ENCODE results near the gene MYL3. TPM values are rescaled to one million over a fixed set of nuclear protein-coding genes. Genes with fewer than 3 reads are reported as not detected.
"Not testable (repeated sequence)": the region's sequence is repeated elsewhere in the genome, so short reads cannot be mapped to it uniquely, and the experiment has no call there.

MYL3 gene
- total and polyA plus RNA-seq, 2 donors = 4.0 to 19.8 TPM

DNA sequence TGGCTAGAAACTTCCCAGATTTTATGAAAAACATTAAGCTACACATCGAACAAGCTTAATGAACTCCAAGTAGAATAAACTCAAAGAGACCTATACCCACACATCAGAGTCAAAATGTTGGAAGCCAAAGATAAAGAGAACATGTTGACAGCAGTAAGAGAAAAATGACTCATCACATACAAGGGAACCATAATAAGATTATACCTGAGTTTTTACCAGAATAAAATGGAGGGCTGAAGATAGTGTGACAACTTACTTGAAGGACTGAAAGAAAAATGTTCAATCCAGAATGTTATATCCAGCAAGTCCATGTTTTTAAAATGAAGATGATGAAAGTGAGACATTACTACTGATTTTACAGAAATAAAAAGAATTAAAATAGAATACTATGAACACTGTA lies 22.8 kb downstream of the MYL3 start:
- Histone ChIP-seq H3K27ac (ENCODE audit: low read depth) (no peak overlapping the region), H3K36me3 (ENCODE audit: insufficient read depth) (no peaks in the 10 kb centered on the region), H3K4me1 (ENCODE audit: insufficient read depth) (no peaks in the 10 kb centered on the region), H3K4me3 (ENCODE audit: low read depth, low read length) (no peak overlapping the region)
- no peak for DNase-seq (ENCODE audit: extremely low spot score)
- 95% methylated on average over 1 of the region's 1 CpG for WGBS

DNA sequence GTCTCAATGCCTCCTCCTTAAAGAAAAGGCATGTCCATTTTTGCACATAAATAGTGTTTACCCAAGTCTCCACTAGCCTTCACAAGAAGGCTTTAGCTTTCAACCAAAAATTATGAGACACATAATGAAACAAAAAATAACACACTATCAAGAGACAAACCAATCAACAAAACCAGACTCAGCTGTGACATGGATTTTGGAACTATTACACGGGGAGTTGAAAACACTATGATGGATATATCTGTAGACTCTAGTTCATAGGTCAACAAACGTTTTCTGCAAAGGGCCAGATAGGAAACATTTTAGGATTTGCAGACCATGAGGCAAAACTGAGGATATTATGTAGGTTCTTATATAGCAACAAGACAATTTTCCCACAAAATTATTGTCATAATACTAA lies 24.9 kb downstream of the MYL3 start:
- Histone ChIP-seq H3K27ac (ENCODE audit: low read depth) (no peak overlapping the region), H3K36me3 (ENCODE audit: insufficient read depth) (no peaks in the 10 kb centered on the region), H3K4me1 (ENCODE audit: insufficient read depth) (no peaks in the 10 kb centered on the region), H3K4me3 (ENCODE audit: low read depth, low read length) (no peak overlapping the region)
- 44% methylated on average over 2 of the region's 2 CpGs for WGBS
- DNase-seq (ENCODE audit: extremely low spot score) = no peak

DNA sequence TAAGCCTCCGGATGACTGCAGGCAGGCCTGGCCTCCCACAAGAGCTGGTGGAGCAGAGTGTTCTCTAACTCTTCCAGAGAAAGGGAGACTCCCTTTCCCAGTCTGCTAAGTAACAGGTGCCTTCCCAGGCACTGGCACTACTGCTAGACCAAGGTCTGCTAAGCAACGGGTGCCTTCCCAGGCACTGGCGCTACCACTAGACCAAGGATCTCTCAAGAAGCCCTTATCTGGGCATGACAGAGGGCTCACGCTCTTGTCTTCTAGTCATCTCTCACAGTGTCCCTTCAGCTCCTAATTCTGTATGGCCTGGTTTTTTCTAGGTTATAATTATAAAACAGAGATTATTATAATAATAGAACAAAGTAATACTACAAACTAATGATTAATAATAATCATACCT lies 27.8 kb downstream of the MYL3 start:
- Histone ChIP-seq H3K36me3 (ENCODE audit: insufficient read depth) (no peaks in the 10 kb centered on the region), H3K4me1 (ENCODE audit: insufficient read depth) (no peaks in the 10 kb centered on the region), H3K27ac (ENCODE audit: low read depth) (no peak overlapping the region), H3K4me3 (ENCODE audit: low read depth, low read length) (no peak overlapping the region)
- WGBS = 95% methylated on average over 4 of the region's 4 CpGs
- no peak for DNase-seq (ENCODE audit: extremely low spot score)

DNA sequence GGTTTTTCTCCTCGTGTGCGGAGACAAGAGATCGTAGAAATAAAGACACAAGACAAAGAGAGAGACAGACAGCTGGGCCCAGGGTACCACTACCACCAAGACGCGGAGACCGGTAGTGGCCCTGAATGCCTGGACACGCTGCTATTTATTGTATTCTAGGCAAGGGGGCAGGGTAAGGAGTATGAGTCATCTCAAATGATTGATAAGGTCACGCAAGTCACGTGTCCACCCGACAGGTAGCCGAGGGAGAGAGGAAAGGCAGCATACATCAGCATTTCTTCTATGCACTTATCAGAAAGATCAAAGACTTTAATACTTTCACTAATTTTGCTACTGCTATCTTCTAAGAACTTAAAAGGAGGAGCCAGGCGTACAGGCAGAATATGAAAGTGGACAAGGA lies 28.2 kb downstream of the MYL3 start:
- no peak overlapping the region for H3K4me3 ChIP-seq (ENCODE audit: low read depth, low read length)
- no peak for DNase-seq (ENCODE audit: extremely low spot score)
- no peak overlapping the region for H3K27ac ChIP-seq (ENCODE audit: low read depth)
- no peaks in the 10 kb centered on the region for H3K4me1 ChIP-seq (ENCODE audit: insufficient read depth)
- WGBS = 88% methylated on average over 12 of the region's 12 CpGs
- no peaks in the 10 kb centered on the region for H3K36me3 ChIP-seq (ENCODE audit: insufficient read depth)

DNA sequence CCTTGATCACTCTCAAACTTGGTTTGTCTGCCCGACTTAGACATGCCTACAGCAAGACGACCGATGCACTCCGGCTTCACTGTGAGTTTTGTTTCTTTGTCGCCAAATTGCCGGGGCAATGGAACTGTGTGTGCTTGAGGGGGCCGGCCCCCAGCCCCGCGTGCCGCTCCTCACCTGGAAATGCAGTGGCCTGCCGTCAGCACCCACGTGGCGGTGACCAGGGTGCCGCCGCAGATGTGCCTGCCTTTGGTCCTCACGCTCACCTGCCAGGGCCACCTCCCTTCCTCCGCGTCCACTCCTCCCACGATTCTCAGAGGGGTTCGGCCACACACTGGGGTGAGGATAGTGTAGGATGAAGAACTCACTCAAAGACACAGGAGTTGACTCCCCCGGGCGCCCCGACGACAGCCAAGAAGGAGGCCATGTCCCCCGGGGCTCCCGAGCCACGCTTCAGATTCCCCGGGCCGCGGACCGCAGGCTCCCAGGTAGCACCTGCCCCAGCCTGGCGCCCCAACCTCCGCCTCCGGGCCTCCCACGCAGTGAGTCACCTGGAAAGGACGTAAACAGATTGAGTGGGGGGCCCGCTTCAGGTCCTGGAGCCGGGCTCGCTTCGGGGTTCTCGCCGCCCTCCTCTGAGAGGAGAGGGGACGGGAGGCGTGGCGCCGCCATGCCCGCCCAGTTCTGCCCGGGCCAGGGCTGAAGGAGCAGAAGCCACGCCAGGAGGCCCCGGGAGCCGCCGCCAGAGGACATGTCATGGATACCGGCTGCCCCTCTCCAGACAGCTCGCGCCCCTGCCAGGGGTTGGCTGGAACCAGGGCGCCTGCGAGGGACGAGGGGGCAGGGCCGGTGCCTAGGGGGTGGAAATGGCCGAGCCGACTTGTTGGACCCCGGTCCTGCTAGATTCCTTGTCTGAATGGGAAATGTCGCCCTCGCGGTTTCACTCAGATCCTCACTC lies 29.6 kb downstream of the MYL3 start:
- Histone ChIP-seq H3K27ac (ENCODE audit: low read depth) (no peak overlapping the region), H3K36me3 (ENCODE audit: insufficient read depth) (no peaks in the 10 kb centered on the region), H3K4me3 (ENCODE audit: low read depth, low read length) (no peak overlapping the region), H3K4me1 (ENCODE audit: insufficient read depth) (no peaks in the 10 kb centered on the region)
- no peak for DNase-seq (ENCODE audit: extremely low spot score)
- 96% methylated on average over 65 of the region's 65 CpGs for whole genome bisulfite sequencing

DNA sequence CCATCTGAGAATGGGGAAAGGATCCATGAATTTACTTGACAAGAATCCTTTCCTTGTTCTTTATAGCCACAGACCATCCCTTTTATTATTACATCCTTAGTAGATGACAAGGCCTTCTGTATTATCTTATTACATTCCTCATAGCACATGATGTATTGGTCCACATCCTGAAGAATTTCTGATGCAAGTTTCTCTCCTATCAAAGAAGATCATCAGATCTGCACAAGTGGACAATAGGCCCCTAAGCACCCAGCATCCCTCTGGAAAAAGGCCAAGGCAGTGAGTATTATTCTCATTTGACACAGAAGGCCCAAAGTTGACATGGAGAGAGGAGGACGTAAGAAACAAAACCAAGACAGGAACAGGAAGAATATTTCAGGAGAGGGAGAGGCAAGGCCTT lies 31.4 kb downstream of the MYL3 start:
- H3K27ac ChIP-seq (ENCODE audit: low read depth) = no peak overlapping the region
- 32% methylated on average over 1 of the region's 1 CpG for WGBS
- DNase-seq (ENCODE audit: extremely low spot score) = no peak
- H3K4me1 ChIP-seq (ENCODE audit: insufficient read depth) = no peaks in the 10 kb centered on the region
- no peak overlapping the region for H3K4me3 ChIP-seq (ENCODE audit: low read depth, low read length)
- no peaks in the 10 kb centered on the region for H3K36me3 ChIP-seq (ENCODE audit: insufficient read depth)

DNA sequence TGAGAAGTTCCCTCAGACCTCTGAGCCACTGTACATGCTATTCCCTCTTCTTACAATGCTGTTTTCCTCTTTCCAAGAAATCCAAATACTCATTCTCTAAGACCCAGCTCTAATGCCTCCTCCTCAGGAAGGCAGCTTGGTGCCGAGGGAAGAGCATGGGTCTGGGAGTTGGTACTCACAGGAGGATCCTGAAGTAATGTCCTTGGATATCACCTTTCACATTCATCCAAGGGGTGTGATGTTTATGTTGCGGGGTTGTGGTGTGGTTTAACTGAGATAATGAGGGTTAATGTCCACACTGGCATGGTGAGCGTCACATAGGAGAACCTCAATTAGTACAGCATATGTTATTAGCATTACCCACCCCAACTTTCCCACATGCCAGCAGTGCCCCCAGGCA lies 31.9 kb downstream of the MYL3 start:
- no peaks in the 10 kb centered on the region for H3K4me1 ChIP-seq (ENCODE audit: insufficient read depth)
- WGBS = 88% methylated on average over 3 of the region's 3 CpGs
- DNase-seq (ENCODE audit: extremely low spot score) = no peak
- H3K27ac ChIP-seq (ENCODE audit: low read depth) = no peak overlapping the region
- H3K4me3 ChIP-seq (ENCODE audit: low read depth, low read length) = no peak overlapping the region
- H3K36me3 ChIP-seq (ENCODE audit: insufficient read depth) = no peaks in the 10 kb centered on the region

DNA sequence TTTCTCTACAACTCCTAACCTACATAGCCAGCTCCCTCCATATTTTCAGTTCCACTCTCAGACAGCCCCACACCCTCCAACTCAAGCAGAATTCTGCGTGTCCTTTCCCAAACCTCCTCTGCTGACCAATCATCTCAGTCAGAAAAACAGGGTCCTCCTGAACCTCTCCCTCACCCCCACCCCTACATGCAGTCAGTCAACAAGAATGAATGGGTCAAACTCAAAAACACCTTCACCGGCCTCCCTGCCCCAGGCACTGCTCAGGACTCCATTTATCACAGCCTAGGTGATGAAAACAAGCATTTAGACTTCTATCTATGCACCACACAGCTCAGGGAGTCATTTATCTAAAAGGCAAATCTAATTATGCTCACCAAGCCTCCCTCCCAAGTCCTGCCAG lies 32.4 kb downstream of the MYL3 start:
- Histone ChIP-seq H3K4me1 (ENCODE audit: insufficient read depth) (no peaks in the 10 kb centered on the region), H3K4me3 (ENCODE audit: low read depth, low read length) (no peak overlapping the region), H3K27ac (ENCODE audit: low read depth) (no peak overlapping the region), H3K36me3 (ENCODE audit: insufficient read depth) (no peaks in the 10 kb centered on the region)
- no peak for DNase-seq (ENCODE audit: extremely low spot score)
- WGBS = 91% methylated on average over 2 of the region's 2 CpGs

DNA sequence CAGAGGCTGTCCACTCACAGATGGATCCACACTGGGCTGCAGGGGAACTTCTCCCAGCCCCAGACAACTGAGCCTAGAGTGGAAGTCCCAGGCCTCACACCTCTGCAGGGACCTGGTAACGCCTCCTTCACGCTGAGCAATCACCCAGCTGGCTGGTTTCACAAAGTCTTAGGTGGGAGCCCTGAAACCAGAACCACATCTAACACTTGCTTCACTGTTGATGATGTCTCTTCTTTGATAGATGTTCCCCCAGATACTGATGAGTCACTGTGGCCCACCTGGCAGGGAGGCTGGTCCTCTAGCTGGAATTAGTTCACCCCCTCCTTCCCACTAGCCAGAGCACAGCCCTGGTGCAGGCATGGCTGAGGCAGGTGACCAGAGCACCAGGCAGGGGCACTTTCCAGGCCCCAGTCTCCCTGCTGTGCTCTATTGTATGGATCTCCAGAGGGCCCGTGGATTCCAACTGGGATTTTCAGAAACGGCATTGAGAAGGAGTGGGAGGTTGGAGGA lies 33.5 kb downstream of the MYL3 start:
- no peak overlapping the region for H3K27ac ChIP-seq (ENCODE audit: low read depth)
- 79% methylated on average over 4 of the region's 4 CpGs for WGBS
- DNase-seq (ENCODE audit: extremely low spot score) = no peak
- H3K4me3 ChIP-seq (ENCODE audit: low read depth, low read length) = no peak overlapping the region
- H3K36me3 ChIP-seq (ENCODE audit: insufficient read depth) = no peaks in the 10 kb centered on the region
- H3K4me1 ChIP-seq (ENCODE audit: insufficient read depth) = no peaks in the 10 kb centered on the region

DNA sequence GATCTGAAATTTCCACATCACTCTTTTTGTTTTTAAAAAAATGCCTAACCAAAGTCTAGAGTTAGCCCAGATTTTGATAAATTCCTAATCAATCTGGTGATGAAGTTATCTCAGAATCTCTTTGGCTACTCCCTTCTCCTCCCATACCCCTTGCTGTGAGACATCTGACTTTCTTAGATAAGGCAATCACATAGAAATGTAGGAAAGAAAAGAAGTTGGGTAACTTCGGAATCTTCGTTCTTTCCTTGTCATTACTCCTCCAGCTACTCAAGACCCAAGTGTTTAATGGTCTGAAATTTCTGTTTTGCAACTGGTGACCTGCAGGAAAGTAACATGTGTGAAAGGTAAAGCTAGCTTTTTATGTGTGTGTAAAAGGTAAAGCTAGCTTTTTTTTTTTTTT lies 37.8 kb downstream of the MYL3 start:
- H3K36me3 ChIP-seq (ENCODE audit: insufficient read depth) = no peaks in the 10 kb centered on the region
- no peaks in the 10 kb centered on the region for H3K4me1 ChIP-seq (ENCODE audit: insufficient read depth)
- DNase-seq (ENCODE audit: extremely low spot score) = no peak
- 83% methylated on average over 2 of the region's 2 CpGs for WGBS
- no peak overlapping the region for H3K27ac ChIP-seq (ENCODE audit: low read depth)
- no peak overlapping the region for H3K4me3 ChIP-seq (ENCODE audit: low read depth, low read length)

DNA sequence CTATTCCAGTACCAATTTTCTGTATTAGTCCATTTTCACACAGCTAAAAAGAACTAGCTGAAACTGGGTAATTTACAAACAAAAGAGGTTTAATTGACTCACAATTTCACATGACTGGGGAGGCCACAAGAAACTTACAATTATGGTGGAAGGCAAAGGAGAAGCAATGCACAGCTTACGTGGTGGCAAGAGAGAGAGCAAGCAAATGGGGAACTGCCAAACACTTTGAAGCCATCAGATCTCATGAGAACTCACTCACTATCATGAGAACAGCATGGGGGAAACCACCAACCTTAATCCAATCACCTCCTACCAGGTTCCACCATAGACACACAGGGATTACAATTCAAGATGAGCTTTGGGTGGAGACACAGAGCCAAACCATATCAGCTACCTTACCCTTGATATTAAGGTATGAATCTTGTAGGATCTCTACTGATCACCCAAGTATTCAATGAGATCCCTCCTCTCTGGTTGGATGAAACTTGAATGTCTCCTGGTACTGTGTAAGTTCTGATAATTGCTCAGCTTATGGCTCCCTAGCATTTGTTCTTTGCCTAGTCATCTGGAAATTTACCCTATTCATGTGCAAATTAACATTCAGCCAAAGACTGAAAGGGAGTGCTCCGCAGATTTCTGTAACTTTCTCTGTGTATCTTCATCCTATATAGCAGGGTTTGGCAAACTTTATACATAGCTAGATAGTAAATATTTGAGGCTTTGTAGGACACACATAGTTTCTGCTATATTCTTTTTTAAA lies 38.9 kb downstream of the MYL3 start:
- DNase-seq (ENCODE audit: extremely low spot score) = no peak
- 77% methylated on average over 2 of the region's 2 CpGs for WGBS

DNA sequence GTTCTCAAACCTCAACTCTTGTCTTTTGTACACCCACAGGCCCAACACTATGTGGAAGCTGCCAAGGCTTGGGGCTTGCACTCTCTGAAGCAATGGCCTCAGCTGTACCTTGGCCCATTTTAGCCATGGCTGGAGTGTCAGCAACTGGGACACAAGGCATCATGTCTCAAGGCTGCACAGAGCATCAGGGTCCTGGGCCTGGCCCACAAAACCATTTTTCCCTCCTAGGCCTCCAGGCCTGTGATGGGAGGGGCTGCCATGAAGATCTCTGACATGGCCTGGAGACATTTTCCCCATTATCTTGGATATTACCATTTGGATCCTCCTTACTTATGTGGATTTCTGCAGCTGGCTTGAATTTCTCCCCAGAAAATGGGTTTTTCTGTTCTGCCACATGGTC lies 39.9 kb downstream of the MYL3 start:
- not testable (repeated sequence) for H3K27ac ChIP-seq (ENCODE audit: low read depth); H3K36me3 ChIP-seq (ENCODE audit: insufficient read depth)

More for the DNA sequence above, 38.9 kb downstream of the MYL3 start:
- Histone ChIP-seq H3K36me3 (ENCODE audit: insufficient read depth) (no peaks in the 10 kb centered on the region), H3K4me3 (ENCODE audit: low read depth, low read length) (no peak overlapping the region), H3K27ac (ENCODE audit: low read depth) (no peak overlapping the region), H3K4me1 (ENCODE audit: insufficient read depth) (no peaks in the 10 kb centered on the region)

DNA sequence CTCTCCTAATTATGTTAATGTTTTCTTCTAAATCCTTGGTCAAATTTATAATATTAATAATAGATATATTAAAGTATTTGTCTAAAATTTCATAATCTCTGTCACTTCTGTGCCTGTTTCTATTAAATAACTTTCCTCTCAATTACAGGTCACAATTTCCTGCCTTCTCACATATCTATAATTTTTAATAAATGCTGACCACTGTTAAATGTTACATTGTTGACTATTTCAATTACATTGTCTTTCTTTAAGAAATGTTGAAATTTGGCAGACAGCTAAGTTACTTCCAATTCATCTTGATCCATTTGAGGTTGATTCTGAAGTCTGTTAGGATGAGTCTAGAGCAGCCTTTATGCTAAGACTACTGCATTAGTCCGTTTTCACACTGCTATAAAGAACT lies 41.7 kb downstream of the MYL3 start:
- no peak for DNase-seq (ENCODE audit: extremely low spot score)
- H3K36me3 ChIP-seq (ENCODE audit: insufficient read depth) = no peaks in the 10 kb centered on the region
- WGBS = 84% methylated on average over 1 of the region's 1 CpG

More for the DNA sequence above, 39.9 kb downstream of the MYL3 start:
- DNase-seq (ENCODE audit: extremely low spot score); H3K4me1 ChIP-seq (ENCODE audit: insufficient read depth); H3K4me3 ChIP-seq (ENCODE audit: low read depth, low read length): not testable (repeated sequence)

DNA sequence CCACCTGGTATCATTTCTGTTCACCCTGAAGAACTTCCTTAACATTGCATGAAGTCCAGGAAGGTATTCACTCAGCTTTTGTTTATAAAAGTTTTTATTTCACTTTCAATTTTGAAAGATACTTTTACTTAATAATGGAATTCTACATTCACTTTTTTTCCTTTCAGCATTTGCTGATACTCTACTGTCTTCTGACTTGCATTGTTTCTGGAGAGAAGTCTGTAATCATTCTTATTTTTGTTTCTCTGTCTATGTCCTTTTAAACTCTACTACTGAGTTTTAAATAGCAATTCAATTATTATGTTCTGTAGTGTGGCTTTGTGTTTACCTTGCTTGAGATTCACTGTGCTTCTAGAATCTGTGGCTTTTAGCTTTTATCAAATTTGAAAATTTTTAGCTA lies 42.4 kb downstream of the MYL3 start:
- DNase-seq (ENCODE audit: extremely low spot score) = no peak
- Histone ChIP-seq H3K36me3 (ENCODE audit: insufficient read depth) (no peaks in the 10 kb centered on the region), H3K4me3 (ENCODE audit: low read depth, low read length) (no peak overlapping the region), H3K4me1 (ENCODE audit: insufficient read depth) (no peaks in the 10 kb centered on the region), H3K27ac (ENCODE audit: low read depth) (no peak overlapping the region)

More for the DNA sequence above, 41.7 kb downstream of the MYL3 start:
- no peak overlapping the region for H3K27ac ChIP-seq (ENCODE audit: low read depth)
- H3K4me3 ChIP-seq (ENCODE audit: low read depth, low read length) = no peak overlapping the region
- no peaks in the 10 kb centered on the region for H3K4me1 ChIP-seq (ENCODE audit: insufficient read depth)
